Measurements from ENCODE around the gene SYT11. TPM values are rescaled to one million over a fixed set of nuclear protein-coding genes. Genes with fewer than 3 reads are reported as not detected.

The SYT11 gene
- total RNA-seq, 1 donor = 47.5 TPM

DNA sequence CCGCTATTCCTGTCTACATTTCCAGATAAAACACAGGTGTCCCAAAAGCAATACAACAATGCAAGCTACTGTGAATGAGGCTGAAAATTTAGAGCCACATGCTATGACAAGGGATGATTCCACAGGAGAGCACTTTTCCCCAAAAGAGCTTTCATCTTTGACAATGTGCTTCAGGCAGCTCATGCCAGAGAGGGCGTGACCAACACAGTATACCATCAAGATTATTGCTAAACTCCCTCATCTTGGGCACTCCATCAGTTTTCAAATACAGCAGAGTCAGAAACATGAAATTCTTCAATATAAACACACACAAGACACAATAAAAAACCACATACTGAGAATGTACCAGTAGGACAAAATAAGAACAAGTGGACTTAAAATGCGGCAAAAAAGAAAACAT lies 9.0 kb upstream of the SYT11 start:
- TF ChIP-seq, protein P1, sequence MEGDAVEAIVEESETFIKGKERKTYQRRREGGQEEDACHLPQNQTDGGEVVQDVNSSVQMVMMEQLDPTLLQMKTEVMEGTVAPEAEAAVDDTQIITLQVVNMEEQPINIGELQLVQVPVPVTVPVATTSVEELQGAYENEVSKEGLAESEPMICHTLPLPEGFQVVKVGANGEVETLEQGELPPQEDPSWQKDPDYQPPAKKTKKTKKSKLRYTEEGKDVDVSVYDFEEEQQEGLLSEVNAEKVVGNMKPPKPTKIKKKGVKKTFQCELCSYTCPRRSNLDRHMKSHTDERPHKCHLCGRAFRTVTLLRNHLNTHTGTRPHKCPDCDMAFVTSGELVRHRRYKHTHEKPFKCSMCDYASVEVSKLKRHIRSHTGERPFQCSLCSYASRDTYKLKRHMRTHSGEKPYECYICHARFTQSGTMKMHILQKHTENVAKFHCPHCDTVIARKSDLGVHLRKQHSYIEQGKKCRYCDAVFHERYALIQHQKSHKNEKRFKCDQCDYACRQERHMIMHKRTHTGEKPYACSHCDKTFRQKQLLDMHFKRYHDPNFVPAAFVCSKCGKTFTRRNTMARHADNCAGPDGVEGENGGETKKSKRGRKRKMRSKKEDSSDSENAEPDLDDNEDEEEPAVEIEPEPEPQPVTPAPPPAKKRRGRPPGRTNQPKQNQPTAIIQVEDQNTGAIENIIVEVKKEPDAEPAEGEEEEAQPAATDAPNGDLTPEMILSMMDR (IDR thresholded peaks at IDR 0.05; ENCODE audit: insufficient read depth, low read depth, low read length) = no peak
- DNase-seq (ENCODE audit: low read depth) = no peak
- H3K4me3 ChIP-seq (ENCODE audit: low read depth, low read length) = no peak overlapping the region

DNA sequence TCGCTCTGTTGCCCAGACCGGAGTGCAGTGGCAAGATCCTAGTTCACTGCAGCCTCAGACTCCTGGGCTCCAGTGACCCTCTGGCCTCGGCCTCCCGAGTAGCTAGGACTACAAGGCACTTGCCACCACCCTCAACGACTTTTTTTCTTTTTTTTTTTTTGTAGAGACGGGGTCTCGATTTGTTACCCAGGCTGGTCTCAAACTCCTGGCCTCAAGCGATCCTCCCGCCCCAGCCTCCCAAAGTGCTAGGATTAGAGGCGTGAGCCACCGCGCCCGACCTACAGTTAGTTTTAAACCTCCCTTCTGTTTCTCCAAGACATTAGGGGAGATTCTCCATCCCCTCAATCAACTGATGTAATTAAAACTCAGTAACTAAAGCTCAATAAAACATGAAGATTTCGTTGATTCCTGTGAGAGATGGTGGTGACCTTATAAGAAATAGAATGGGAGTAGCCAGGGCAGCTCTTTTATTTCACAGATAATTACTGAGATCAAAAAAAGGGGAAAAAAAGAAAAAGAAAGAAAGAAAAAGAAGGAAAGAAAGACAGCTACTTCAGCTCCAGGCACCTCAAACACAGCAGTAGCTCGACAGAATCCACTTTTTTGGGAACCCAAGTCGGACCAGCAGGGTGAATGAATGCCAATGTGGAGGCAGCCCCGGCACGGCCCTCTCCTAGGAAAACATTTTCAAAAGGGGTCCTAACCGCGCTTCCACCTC lies 3.0 kb upstream of the SYT11 start:
- H3K4me3 ChIP-seq (ENCODE audit: low read depth, low read length) = peak overlapping the region; percentile 98
- TF ChIP-seq, protein P1 (IDR thresholded peaks at IDR 0.05; ENCODE audit: insufficient read depth, low read depth, low read length) = no peak
- no peak for DNase-seq (ENCODE audit: low read depth)

DNA sequence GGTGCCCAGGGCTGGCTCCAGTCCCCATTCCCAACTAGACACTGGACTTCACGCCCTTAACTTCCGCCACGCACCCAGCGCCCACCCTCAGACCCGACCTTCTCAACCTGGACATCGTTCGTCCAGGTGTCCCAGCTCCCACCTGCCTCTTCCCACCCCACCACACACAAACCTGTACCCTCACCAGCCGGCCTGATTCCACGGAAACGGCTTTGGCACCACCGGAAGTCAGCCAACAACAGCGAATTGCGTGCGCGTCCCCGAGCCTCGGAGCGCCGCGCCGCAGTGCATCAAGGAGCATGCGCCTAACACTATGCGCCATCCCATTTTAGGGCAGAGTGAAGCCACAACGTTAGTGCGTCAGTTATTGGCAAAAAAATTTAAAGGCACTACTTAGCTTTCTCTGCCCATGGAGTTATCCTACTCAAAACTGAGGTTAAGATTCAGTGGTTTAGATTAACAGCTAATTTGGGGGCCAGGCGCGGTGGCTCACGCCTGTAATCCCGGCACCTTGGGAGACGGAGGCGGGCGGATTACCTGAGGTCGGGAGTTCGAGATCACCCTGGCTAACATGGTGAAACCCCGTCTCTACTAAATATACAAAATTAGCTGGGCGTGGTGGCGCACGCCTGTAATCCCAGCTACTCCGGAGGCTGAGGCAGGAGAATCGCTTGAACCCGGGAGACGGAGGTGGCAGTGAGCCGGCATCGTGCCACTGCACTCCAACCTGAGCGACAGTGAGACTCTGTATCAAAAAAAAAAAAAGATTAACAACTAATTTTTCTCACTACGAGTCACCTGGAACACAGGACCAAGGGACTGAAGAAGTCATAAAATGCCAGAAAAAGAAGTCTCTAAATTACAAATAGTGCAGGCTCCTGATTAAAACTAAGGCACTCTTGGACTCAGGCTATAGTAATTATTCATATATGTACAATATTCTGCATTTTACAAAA lies 2.1 kb upstream of the SYT11 start, which contains the start of gene GON4L:
Gene GON4L (minus strand): TSS at position 240 of the 956 bp plus-strand sequence. CDS start 3,434 bp downstream, outside the sequence.
- H3K4me3 ChIP-seq (ENCODE audit: low read depth, low read length) = peak within 1 kb of the TSS; percentile 98
- DNase-seq (ENCODE audit: low read depth) = peak; percentile 92
- TF ChIP-seq, protein P1 (IDR thresholded peaks at IDR 0.05; ENCODE audit: insufficient read depth, low read depth, low read length) = no peak

DNA sequence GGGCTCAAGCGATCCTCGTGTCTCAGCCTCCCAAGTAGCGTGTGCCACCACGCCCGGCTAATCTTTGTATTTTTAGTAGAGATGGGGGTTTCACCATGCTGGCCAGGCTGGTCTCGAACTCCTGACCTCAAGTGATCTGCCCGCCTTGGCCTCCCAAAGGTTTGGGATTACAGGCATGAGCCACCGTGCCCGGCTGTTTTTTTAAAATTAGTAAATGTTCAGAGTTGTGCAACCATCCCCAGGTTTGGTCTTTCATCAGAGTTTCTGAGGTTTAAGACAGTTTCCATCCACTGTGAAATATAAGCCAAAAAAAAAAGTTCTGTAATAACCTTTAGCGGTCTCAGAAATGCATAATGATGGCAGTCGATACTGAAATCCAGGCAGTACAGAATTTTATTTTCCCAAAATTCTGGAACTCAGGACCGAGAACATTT lies 550 bp upstream of the SYT11 start:
- H3K4me3 ChIP-seq (ENCODE audit: low read depth, low read length) = peak overlapping the region; percentile 55
- TF ChIP-seq, protein P1 (IDR thresholded peaks at IDR 0.05; ENCODE audit: insufficient read depth, low read depth, low read length) = no peak
- peak; percentile 84 for DNase-seq (ENCODE audit: low read depth)

DNA sequence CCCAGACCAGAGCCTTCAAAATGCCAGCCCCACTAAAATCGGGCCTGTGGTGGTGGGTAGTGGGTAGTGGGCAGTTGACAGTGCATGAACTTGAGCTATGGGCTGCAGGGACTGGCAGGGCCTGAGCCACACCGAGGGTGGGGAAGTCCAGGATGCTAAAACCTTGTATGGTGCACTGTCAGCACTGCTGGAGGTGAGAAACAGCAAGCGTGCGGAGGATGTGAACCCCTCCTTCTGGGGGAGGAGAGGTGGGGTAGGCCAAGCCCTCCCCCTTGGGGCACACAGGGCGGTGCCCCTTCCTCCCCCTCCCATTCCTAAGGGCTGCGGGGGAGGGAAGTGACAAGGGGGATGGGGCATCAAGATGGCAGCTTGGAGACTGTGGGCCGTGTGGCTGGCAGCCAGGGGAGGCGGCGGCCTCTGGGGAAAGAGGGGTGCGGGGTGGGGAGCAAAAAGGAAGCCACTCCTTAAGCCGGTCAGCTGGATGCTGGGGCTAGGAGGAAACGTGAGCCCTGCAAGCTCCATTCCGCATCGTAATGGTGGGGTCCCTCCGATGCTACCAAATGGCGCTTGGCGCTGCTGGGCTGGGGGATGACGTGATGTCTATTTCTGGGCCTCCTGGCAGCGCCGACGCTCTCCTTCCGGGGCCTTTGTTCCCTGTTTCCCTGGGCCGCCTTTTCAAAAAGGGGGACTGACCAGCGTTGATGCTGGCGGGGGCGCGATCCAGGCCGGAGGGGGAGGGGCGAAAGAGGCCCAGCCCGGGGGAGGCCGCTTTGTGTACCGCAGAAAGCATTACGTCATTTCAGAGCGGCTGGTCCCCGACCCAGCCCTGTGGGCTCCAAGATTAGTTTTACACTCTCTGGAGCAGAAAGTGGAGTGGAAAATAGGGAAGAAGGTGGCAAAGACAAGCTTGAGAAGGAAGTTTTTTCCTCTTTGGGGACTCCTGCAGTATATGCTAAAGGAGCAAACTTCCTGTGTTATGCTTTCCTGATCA lies 809 bp downstream of the SYT11 start:
- TF ChIP-seq, protein P1 (IDR thresholded peaks at IDR 0.05; ENCODE audit: insufficient read depth, low read depth, low read length) = no peak
- peak; percentile 62 for DNase-seq (ENCODE audit: low read depth)

More for the DNA sequence above, 809 bp downstream of the SYT11 start:
- peak overlapping the region; percentile 48 for H3K4me3 ChIP-seq (ENCODE audit: low read depth, low read length)

Measured in fibroblast of villous mesenchyme (primary cell).